MM.1S (cell line): Measurements from ENCODE around the gene GARNL3.

Source experiments
- CTCF ChIP-seq: fragments of 300-600 bp; sonication (generic); IDR thresholded peaks from 2 replicates; pipeline ENCODE4 v1.5.1; 2016; ENCODE audit warnings: antibody characterized with exemption, low read length, mixed read lengths
- EZH2 ChIP-seq: fragments of 300-600 bp; sonication (generic); optimal IDR thresholded peaks from 2 replicates; pipeline ENCODE3; 2017; ENCODE audit warnings: low read depth, mild to moderate bottlenecking, antibody characterized with exemption, low read length, mixed read lengths

- no peak for TF ChIP-seq EZH2
- TF ChIP-seq CTCF = no peak
Measured at GRCh38 chr9:127252410-127253318, 11.9 kb upstream of the GARNL3 start.
